HG02571 (cell line): ENCODE measurements around the gene CNTN4.

ENCODE experiments used
- ATAC-seq: cut with Tn5 transposase; IDR thresholded peaks from one replicate; pipeline ENCODE4 v1.9.1; 2021; ENCODE audit warnings: mild to moderate bottlenecking, moderate library complexity; ENCODE audit not compliant: unreplicated experiment

The CNTN4 gene

GRCh38 chr3:3081381-3082233 is 982.9 kb downstream of the CNTN4 start:
- peak; percentile 43 for ATAC-seq

GRCh38 chr3:3082234-3082924 is 983.7 kb downstream of the CNTN4 start:
- ATAC-seq: peak; percentile 89

- ATAC-seq: no peak
These were observed 986.2 kb downstream of the CNTN4 start for GRCh38 chr3:3084890-3085289.

GRCh38 chr3:3085782-3086181 is 987.1 kb downstream of the CNTN4 start:
- no peak for ATAC-seq

- no peak for ATAC-seq
These were observed 987.6 kb downstream of the CNTN4 start for GRCh38 chr3:3086239-3086638.

GRCh38 chr3:3087279-3087678 is 988.6 kb downstream of the CNTN4 start:
- no peak for ATAC-seq

- ATAC-seq: no peak
These were observed 989.2 kb downstream of the CNTN4 start for GRCh38 chr3:3087716-3088465.

- peak; percentile 95 for ATAC-seq
These were observed 990.4 kb downstream of the CNTN4 start for GRCh38 chr3:3089017-3089416.

- peak; percentile 47 for ATAC-seq
These were observed 999.3 kb downstream of the CNTN4 start for GRCh38 chr3:3097958-3098357.

- ATAC-seq: peak; percentile 51
These were observed 1003.2 kb downstream of the CNTN4 start for GRCh38 chr3:3101660-3102458.

GRCh38 chr3:3102751-3103150 is 1004.1 kb downstream of the CNTN4 start:
- ATAC-seq: no peak

- ATAC-seq: no peak
These were observed 1006.6 kb downstream of the CNTN4 start for GRCh38 chr3:3105246-3105645.

- no peak for ATAC-seq
These were observed 1007.1 kb downstream of the CNTN4 start for GRCh38 chr3:3105815-3106214.

GRCh38 chr3:3107181-3107580 is 1008.5 kb downstream of the CNTN4 start:
- ATAC-seq: no peak
